ENCODE measurements around the gene AFG1L.
"Not testable (repeated sequence)": the region's sequence is repeated elsewhere in the genome, so short reads cannot be mapped to it uniquely, and the experiment has no call there.

GRCh38 chr6:108416047-108416833, 121.4 kb downstream of the AFG1L start:
- TF ChIP-seq CTCF (conservative IDR thresholded peaks at IDR 0.05; ENCODE audit: low read length); EZH2phosphoT487 (IDR thresholded peaks at IDR 0.05; ENCODE audit: borderline replicate concordance): not testable (repeated sequence)

Data from Loucy (cell line).